Retina (tissue), 1 donor: ENCODE measurements around the gene LMF1.
A peak's percentile ranks its signal among the peaks of the same experiment; 100 is the strongest.

ENCODE experiments used
- DNase-seq: peaks from one replicate; pipeline ENCODE4 v3.0.0-alpha.2; 2016

The LMF1 gene

DNA sequence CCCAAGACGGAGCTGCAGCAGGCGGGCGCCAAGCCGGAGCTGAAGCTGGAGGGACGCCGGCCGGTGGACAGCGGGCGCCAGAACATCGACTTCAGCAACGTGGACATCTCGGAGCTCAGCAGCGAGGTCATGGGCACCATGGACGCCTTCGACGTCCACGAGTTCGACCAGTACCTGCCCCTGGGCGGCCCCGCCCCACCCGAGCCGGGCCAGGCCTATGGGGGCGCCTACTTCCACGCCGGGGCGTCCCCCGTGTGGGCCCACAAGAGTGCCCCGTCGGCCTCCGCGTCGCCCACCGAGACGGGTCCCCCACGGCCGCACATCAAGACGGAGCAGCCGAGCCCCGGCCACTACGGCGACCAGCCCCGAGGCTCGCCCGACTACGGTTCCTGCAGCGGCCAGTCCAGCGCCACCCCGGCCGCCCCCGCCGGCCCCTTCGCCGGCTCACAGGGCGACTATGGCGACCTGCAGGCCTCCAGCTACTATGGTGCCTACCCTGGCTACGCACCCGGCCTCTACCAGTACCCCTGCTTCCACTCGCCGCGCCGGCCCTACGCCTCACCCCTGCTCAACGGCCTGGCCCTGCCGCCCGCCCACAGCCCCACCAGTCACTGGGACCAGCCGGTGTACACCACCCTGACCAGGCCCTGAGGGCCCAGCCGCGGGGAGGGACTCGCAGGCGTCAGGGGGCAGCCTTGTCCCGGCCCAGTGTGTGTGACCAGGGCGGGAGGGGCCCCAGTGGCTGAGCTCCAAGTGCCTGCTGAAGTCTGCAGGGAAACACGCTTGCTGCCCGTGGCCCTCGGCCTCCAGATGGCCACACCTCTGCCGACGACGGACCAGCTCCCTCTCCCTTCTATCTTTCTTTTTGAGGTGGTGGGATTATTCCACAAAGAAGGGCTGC lies 14.2 kb upstream of the LMF1 start:
- DNase-seq: no peak

- DNase-seq: no peak
Observed at GRCh38 chr16:984121-984694, 13.4 kb upstream of the LMF1 start.

- peak; percentile 74 for DNase-seq
Observed at GRCh38 chr16:983044-984030, 12.6 kb upstream of the LMF1 start.

DNA sequence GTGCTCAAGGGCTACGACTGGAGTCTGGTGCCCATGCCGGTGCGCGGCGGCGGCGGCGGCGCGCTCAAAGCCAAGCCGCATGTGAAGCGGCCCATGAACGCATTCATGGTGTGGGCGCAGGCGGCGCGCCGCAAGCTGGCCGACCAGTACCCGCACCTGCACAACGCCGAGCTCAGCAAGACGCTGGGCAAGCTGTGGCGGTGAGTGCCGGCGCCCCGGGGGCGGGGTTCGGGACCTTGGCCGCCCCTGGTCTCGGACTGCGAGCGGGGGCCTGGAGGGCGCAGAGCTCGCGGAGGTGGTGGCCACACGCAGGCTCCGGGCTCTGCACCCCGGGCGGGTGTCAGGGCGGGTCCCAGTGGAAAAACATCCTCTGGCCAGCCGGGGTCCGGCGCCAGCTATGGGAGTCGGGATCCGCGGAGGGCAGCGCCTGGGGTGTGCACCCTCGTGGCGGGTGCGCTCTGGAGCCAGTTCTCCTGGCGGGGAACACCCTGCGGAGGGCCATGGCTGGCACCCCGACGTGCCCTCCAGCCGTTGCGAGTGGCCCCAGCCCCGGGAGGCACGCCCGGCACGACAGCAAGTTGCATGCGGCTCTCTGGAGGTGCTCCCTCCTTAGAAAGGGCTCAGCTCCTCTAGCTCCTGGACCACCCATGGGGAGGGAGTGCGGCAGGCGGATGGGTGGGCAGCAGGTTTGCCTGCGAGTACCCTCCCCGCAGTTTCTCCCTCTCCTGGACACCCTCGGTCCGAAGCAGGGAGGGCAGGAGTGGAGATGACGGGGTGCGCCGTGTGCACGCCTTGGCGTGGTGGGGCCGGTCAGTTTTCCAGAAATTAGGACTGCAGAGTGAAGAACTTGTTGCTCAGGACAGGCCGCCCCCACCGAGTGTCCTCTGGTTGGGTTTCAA lies 11.6 kb upstream of the LMF1 start:
- DNase-seq: peak; percentile 58

- no peak for DNase-seq
Observed at GRCh38 chr16:981695-982144, 10.9 kb upstream of the LMF1 start, which contains the start of gene SOX8. Gene SOX8 (plus strand): TSS chr16:981770. CDS start chr16:981923, 153 bp downstream.

DNA sequence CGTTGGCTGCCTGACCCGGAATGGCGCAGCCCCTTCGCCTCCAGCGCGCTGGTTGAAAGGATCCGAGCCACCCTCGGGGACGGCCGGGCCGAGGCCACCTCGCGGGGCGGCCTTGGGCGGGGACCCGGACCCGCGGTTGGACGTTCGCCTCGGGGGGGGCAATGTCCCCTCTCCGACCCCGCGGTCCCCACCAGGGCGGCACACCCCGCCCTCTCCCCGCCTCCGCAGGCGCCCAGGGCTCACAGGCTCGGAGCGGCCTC lies 9.7 kb upstream of the LMF1 start:
- DNase-seq: no peak

GRCh38 chr16:979859-980594 lies 9.2 kb upstream of the LMF1 start:
- peak; percentile 69 for DNase-seq

GRCh38 chr16:979147-979546 lies 8.4 kb upstream of the LMF1 start:
- no peak for DNase-seq

GRCh38 chr16:978403-978802 lies 7.6 kb upstream of the LMF1 start:
- DNase-seq: peak; percentile 32

DNA sequence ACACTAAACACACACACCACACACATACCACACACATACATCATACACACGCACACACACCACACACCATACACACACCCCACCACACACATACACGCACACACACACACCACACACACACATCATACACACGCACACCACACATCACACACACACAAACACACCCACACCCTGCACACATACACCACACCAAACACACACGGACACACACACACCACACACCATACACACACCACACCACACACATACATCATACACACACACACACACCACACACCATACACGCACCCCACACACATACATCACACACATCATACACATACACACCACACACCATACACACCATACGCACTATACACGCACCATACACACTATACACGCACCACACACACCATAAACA lies 7.1 kb upstream of the LMF1 start:
- DNase-seq: no peak

- peak; percentile 71 for DNase-seq
Observed at GRCh38 chr16:977081-977701, 6.4 kb upstream of the LMF1 start.

DNA sequence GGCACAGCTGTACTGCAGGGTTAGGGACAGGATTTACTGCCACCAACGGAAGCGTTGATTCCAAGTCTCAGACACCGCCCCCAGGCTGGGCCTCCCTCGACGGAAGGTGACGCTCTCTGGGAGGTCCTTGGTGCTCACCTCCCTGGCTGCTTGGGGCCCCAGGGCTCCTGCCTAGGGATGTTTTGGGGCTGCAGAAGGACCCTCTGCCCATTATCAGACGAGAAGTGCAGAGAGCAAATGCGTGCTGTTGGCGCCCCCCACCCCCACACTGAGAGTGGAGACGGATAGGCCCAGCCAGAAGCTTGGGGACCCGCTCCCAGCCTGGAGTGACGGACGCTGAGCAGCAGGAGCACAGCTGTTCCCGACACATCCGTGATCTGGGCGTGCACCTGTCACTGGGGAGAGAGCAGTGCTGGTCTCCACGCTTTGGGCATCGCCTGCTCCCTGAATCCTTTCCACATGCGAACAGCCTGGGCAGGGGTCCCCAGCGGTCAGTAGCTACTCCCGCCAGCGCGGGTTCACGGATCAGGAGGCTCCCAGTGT lies 5.7 kb upstream of the LMF1 start:
- DNase-seq: peak; percentile 64

DNA sequence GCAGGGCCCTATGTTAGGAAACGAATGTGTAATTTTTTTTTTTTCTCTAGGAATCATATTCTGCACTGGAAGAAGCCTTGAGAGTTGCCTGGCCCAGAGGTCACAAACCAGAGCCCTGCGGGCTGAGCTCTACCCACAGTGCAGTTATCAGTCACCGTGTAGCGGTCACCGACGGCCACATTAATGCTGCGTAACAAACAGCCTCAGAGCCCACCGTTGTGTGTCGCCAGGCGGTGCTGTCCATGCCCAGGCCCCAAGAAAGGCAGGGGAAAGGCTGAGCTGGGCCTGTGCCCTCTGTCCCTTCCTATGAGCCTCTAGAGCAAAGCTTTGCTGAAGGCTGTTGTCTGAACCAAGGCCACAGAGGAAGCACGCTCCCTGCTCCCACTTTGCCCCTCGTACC lies 4.5 kb upstream of the LMF1 start:
- DNase-seq: no peak

GRCh38 chr16:974611-975261 lies 4.0 kb upstream of the LMF1 start:
- no peak for DNase-seq

GRCh38 chr16:974001-974601 lies 3.3 kb upstream of the LMF1 start:
- peak; percentile 75 for DNase-seq

DNA sequence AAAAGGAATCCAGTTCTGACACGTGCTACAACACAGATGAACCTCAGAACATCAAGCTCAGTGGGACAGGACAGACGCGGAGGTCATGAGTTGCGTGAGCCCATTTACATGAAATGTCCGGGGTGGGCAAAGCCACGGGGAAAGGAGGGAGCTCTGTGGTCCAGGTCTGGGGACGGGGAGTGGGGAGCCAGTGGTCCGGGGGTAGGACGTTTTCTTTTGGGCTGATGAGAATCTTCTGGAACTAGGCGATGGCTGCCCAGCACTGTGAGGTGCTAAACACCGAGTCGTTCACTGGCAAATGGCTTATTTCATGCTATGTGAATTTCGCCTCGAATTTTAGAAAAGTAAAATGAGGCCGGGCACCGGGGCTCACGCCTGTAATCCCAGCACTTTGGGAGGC lies 2.6 kb upstream of the LMF1 start:
- no peak for DNase-seq

DNA sequence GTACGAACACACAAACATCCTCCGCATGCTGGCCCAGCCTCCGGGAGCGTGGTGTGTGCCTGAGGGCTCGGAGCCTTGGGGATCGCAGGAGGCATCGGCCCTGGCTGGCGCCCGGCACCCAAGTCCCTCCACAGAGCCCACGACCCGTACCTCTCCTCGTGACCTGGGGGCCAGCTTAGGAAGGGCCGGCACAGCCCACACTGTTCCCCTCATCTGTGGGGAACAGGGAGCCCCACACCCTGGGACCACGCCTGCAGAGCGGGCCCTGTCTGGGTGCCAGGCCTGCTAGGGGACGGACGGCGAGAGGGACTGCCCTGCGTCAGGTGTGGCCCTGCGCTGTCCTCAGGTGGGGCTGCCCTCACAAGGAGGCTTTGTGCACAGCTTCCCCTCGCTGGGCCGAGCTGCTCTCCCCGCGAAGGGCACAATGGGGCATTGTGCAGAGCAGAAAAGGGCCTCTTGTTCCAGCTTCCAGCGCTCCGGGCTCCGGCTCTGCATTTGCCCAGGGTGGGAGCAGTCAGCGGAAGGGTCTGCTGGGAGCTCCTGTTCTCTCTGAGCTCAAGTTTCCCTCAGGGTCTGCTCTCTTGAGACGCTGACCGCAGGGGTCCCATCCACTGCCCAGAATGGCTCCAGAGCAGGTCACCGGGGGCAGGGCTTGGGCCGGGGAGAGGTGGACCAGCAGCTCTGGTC lies 1.7 kb upstream of the LMF1 start:
- DNase-seq: peak; percentile 72

GRCh38 chr16:971981-972315 lies 1.2 kb upstream of the LMF1 start:
- DNase-seq: no peak

DNA sequence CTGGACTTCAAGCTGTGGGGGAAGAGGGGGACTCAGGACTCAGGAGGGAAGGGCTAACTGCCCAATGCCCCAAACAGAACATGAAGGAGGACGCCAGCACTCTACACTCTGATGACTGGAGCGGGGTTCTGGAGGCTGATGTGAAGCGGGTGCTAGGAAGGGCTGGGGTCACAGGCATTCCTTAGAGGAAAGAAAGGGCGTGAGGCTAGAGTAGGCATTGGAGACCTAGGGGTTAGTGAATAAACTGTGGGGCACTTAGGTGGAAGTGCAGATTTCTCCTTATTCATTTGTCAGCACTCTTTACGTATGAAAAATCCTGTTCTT lies 760 bp upstream of the LMF1 start:
- DNase-seq: no peak

- DNase-seq: no peak
Observed at GRCh38 chr16:970386-970765, 408 bp downstream of the LMF1 start.
